Panc1 (cell line): ENCODE results near the gene RAP1B.

Experiments used
- CTCF ChIP-seq: fragments of 450-650 bp; IDR thresholded peaks from 2 replicates; pipeline ENCODE4 v1.5.1; 2017; ENCODE audit warnings: mild to moderate bottlenecking
- POLR2AphosphoS5 ChIP-seq: IDR thresholded peaks from 2 replicates; pipeline ENCODE4 v1.6.1; 2012; ENCODE audit warnings: mild to moderate bottlenecking, low read depth, low read length, moderate library complexity
- SIN3A ChIP-seq: IDR thresholded peaks from 2 replicates; pipeline ENCODE4 v1.6.1; 2012; ENCODE audit warnings: low read depth, mild to moderate bottlenecking, low read length, moderate library complexity, borderline replicate concordance; ENCODE audit not compliant: insufficient read depth
- TCF7L2 ChIP-seq: IDR thresholded peaks from 2 replicates; pipeline ENCODE4 v1.6.1; 2011; ENCODE audit warnings: mild to moderate bottlenecking, low read depth, low read length, inconsistent platforms
- TF ChIP-seq, protein P1 (sequence below), 2 experiments: IDR thresholded peaks; 2 replicates each; pipeline ENCODE4 v1.6.1; 2011 to 2012; ENCODE audit warnings: low read depth in 2 of 2, control low read depth in 1 of 2, low read length in 1 of 2, mild to moderate bottlenecking in 1 of 2, moderate library complexity in 1 of 2; ENCODE audit not compliant: insufficient read depth in 1 of 2

- no peak for TF ChIP-seq CTCF
- no peak for TF ChIP-seq SIN3A
- TF ChIP-seq, protein P1, sequence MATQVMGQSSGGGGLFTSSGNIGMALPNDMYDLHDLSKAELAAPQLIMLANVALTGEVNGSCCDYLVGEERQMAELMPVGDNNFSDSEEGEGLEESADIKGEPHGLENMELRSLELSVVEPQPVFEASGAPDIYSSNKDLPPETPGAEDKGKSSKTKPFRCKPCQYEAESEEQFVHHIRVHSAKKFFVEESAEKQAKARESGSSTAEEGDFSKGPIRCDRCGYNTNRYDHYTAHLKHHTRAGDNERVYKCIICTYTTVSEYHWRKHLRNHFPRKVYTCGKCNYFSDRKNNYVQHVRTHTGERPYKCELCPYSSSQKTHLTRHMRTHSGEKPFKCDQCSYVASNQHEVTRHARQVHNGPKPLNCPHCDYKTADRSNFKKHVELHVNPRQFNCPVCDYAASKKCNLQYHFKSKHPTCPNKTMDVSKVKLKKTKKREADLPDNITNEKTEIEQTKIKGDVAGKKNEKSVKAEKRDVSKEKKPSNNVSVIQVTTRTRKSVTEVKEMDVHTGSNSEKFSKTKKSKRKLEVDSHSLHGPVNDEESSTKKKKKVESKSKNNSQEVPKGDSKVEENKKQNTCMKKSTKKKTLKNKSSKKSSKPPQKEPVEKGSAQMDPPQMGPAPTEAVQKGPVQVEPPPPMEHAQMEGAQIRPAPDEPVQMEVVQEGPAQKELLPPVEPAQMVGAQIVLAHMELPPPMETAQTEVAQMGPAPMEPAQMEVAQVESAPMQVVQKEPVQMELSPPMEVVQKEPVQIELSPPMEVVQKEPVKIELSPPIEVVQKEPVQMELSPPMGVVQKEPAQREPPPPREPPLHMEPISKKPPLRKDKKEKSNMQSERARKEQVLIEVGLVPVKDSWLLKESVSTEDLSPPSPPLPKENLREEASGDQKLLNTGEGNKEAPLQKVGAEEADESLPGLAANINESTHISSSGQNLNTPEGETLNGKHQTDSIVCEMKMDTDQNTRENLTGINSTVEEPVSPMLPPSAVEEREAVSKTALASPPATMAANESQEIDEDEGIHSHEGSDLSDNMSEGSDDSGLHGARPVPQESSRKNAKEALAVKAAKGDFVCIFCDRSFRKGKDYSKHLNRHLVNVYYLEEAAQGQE (IDR thresholded peaks at IDR 0.05; ENCODE audit: insufficient read depth in 1 of 2, low read depth in 2 of 2, low read length in 1 of 2): no peak
- TF ChIP-seq POLR2AphosphoS5: no peak
- no peak for TF ChIP-seq TCF7L2
Measured at GRCh38 chr12:68585966-68586365, 24.7 kb upstream of the RAP1B start.
